Mesenchymal stem cell (in vitro differentiated cells and primary cell): ENCODE data around the gene STON2.

Experiments used
- DNase-seq: peaks from one replicate; pipeline ENCODE4 v3.0.0-alpha.2; 2013
- H2AFZ ChIP-seq: one replicate; pipeline ENCODE4 v1.6.1; 2013; ENCODE audit warnings: low read depth, mild to moderate bottlenecking, control low read depth, inconsistent platforms, low read length, moderate library complexity
- H2AK5ac ChIP-seq: 2 replicates; pipeline ENCODE4 v1.6.1; 2013; ENCODE audit warnings: low read length, moderate library complexity, mild to moderate bottlenecking, inconsistent platforms; ENCODE audit not compliant: severe bottlenecking
- H2BK120ac ChIP-seq: one replicate; pipeline ENCODE4 v1.6.1; 2013; ENCODE audit warnings: low read depth, mild to moderate bottlenecking, inconsistent platforms, low read length, moderate library complexity
- H2BK12ac ChIP-seq, 2 experiments: one replicate each; pipeline ENCODE4 v1.6.1; 2013; ENCODE audit warnings: inconsistent platforms in 2 of 2, low read length in 2 of 2, mild to moderate bottlenecking in 2 of 2, moderate library complexity in 2 of 2, control low read depth in 1 of 2
- H2BK15ac ChIP-seq: one replicate; pipeline ENCODE4 v1.6.1; 2013; ENCODE audit warnings: mild to moderate bottlenecking, low read depth, inconsistent platforms; ENCODE audit not compliant: poor library complexity, severe bottlenecking
- H2BK5ac ChIP-seq: 2 replicates; pipeline ENCODE4 v1.6.1; 2013; ENCODE audit warnings: low read depth, mild to moderate bottlenecking, low read length, control low read depth, inconsistent platforms; ENCODE audit not compliant: poor library complexity, severe bottlenecking
- H3K14ac ChIP-seq, 2 experiments: one replicate each; pipeline ENCODE4 v1.6.1; 2013; ENCODE audit warnings: inconsistent platforms in 2 of 2, low read length in 2 of 2, control low read depth in 1 of 2, mild to moderate bottlenecking in 1 of 2, moderate library complexity in 1 of 2
- H3K18ac ChIP-seq, 2 experiments: one replicate each; pipeline ENCODE4 v1.6.1; 2013; ENCODE audit warnings: inconsistent platforms in 2 of 2, low read length in 2 of 2, control low read depth in 1 of 2, low read depth in 1 of 2, mild to moderate bottlenecking in 1 of 2
- H3K23ac ChIP-seq, 2 experiments: one replicate each; pipeline ENCODE4 v1.6.1; 2013; ENCODE audit warnings: inconsistent platforms in 2 of 2, low read length in 2 of 2, mild to moderate bottlenecking in 2 of 2, moderate library complexity in 2 of 2, control low read depth in 1 of 2
- H3K27ac ChIP-seq: 2 replicates; pipeline ENCODE4 v1.5.1; 2013; ENCODE audit warnings: mild to moderate bottlenecking, moderate library complexity, low read length, control low read depth, inconsistent platforms; ENCODE audit not compliant: poor library complexity, severe bottlenecking
- H3K27me3 ChIP-seq, 2 experiments: 2 replicates each; pipeline versions ENCODE4 v1.6.1 to v1.7.0; 2013; ENCODE audit warnings: low read length in 2 of 2, mild to moderate bottlenecking in 2 of 2, moderate library complexity in 2 of 2, control low read depth in 1 of 2, inconsistent platforms in 1 of 2; ENCODE audit not compliant: control insufficient read depth in 1 of 2, insufficient read depth in 1 of 2
- H3K36me3 ChIP-seq, 2 experiments: 2 replicates each; pipeline versions ENCODE4 v1.6.1 to v1.7.0; 2013; ENCODE audit warnings: low read length in 2 of 2, control low read depth in 1 of 2, inconsistent platforms in 1 of 2, low read depth in 1 of 2, mild to moderate bottlenecking in 1 of 2; ENCODE audit not compliant: insufficient read depth in 2 of 2, control insufficient read depth in 1 of 2
- H3K4ac ChIP-seq, 2 experiments: one replicate each; pipeline ENCODE4 v1.6.1; 2013; ENCODE audit warnings: inconsistent platforms in 2 of 2, low read length in 2 of 2, mild to moderate bottlenecking in 2 of 2, moderate library complexity in 2 of 2, control low read depth in 1 of 2, low read depth in 1 of 2
- H3K4me1 ChIP-seq: 2 replicates; pipeline ENCODE4 v1.6.1; 2013; ENCODE audit warnings: low read depth, low read length, control low read depth; ENCODE audit not compliant: control insufficient read depth, insufficient read depth
- H3K4me2 ChIP-seq: 2 replicates; pipeline ENCODE4 v1.6.1; 2013; ENCODE audit warnings: low read length, mild to moderate bottlenecking, inconsistent platforms; ENCODE audit not compliant: poor library complexity, severe bottlenecking
- H3K4me3 ChIP-seq, 2 experiments: 2 replicates each; pipeline versions ENCODE4 v1.5.1 to v1.7.0; 2013; ENCODE audit warnings: low read length in 2 of 2, mild to moderate bottlenecking in 2 of 2, control low read depth in 1 of 2, low read depth in 1 of 2; ENCODE audit not compliant: insufficient read depth in 1 of 2
- H3K79me1 ChIP-seq: replicated peaks from 2 replicates; pipeline ENCODE4 v1.6.1; 2013; ENCODE audit warnings: mild to moderate bottlenecking, control low read depth, low read length, inconsistent platforms; ENCODE audit not compliant: poor library complexity, severe bottlenecking
- H3K9ac ChIP-seq: 2 replicates; pipeline ENCODE4 v1.7.0; 2013; ENCODE audit warnings: mild to moderate bottlenecking, low read length, moderate library complexity
- H3K9me3 ChIP-seq: 2 replicates; pipeline ENCODE4 v1.7.0; 2013; ENCODE audit warnings: mild to moderate bottlenecking, low read length; ENCODE audit not compliant: control insufficient read depth
- H4K8ac ChIP-seq: one replicate; pipeline ENCODE4 v1.6.1; 2013; ENCODE audit warnings: inconsistent platforms, mild to moderate bottlenecking, low read length, moderate library complexity
- H4K91ac ChIP-seq: one replicate; pipeline ENCODE4 v1.6.1; 2013; ENCODE audit warnings: mild to moderate bottlenecking, low read length, inconsistent platforms
- WGBS: methylation state at CpG from one replicate; pipeline ENCODE4 v1.1.7; 2013; ENCODE audit warnings: mixed read lengths; 5-methylcytosine and 5-hydroxymethylcytosine counted together

The STON2 gene

DNA sequence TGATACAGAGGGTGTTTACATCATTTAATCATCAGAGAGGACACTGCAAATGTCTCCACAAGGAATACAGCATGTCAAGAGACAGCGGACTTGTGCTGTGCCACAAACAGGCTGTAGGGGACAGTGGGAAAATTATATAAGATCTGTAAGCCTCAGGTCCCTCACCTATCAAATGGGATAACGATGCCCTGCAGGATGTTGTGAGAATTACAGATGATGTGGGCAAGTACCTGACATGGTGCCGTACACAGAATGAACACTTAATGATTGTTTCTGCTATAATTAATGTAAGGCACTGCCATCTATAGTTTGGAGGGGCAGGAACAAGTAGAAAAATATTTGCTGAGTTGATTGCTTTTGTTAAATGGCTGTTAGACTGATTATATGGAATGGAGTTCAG lies 97.5 kb downstream of the STON2 start:
- peaks cover 0 to 5% of the 10 kb centered on the region in 2 experiments for H3K36me3 ChIP-seq
- H3K79me1 ChIP-seq = no peaks in the 10 kb centered on the region
- H3K14ac ChIP-seq = no peak overlapping the region
- H4K8ac ChIP-seq = no peak overlapping the region
- H2BK12ac ChIP-seq = no peak overlapping the region
- no peak overlapping the region for H3K18ac ChIP-seq
- DNase-seq = no peak
- no peak overlapping the region for H3K27ac ChIP-seq
- H3K9me3 ChIP-seq = no peaks in the 10 kb centered on the region
- no peak overlapping the region for H2AFZ ChIP-seq
- no peak overlapping the region for H3K9ac ChIP-seq
- no peak overlapping the region for H3K23ac ChIP-seq
- no peak overlapping the region for H3K4me2 ChIP-seq
- H2BK15ac ChIP-seq = no peak overlapping the region
- no peak overlapping the region for H4K91ac ChIP-seq
- WGBS = 91% methylated on average over 3 of the region's 3 CpGs
- no peak overlapping the region for H3K4me3 ChIP-seq
- H3K4me1 ChIP-seq = peaks cover 1% of the 10 kb centered on the region
- no peaks in the 10 kb centered on the region for H3K27me3 ChIP-seq
- no peak overlapping the region for H3K4ac ChIP-seq
- no peak overlapping the region for H2AK5ac ChIP-seq
- no peak overlapping the region for H2BK5ac ChIP-seq
- no peak overlapping the region for H2BK120ac ChIP-seq

DNA sequence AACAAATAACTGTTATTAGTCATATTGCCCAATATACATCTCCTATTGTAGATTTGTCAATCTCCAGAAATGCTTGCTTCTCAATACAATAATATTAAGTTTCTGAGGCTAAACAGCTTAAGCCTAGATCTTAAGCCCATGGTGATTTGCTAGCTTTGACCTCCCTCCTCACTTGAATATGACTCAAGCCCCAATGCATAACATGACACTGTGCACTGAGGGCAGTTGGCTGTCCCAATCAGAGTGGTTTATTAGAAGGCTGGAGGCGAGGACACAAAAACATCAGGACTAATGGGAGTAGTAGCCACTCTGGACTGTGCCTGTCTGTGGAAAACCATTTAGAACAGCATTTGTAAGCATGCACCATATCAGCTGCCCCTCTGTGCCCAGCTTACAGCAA lies 98.3 kb downstream of the STON2 start:
- whole genome bisulfite sequencing = 64% methylated on average over 1 of the region's 1 CpG
- Histone ChIP-seq H3K9me3 (no peaks in the 10 kb centered on the region), H3K23ac (no peak overlapping the region)

DNA sequence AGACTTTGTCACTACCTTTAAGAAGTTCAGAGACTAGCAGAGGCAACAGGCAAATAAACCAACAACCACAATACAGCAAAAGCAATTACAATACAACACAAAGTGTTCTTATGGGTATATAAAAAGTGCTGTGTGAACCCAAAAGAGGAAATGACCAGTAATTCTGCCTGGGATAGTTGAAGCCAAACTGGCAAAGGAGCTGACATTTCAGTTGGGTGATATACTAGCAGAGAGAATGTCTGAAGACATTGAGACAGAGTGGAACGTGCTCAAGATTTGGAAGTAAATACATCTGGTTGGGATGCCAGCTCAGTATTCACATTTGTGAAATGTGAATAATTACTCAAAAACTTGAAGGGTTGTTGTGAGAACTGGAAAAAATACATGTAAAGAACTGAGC lies 98.8 kb downstream of the STON2 start:
- no peak overlapping the region for H3K9ac ChIP-seq
- no peak overlapping the region for H3K14ac ChIP-seq
- H3K18ac ChIP-seq = no peak overlapping the region
- H2BK15ac ChIP-seq = no peak overlapping the region
- H4K91ac ChIP-seq = no peak overlapping the region
- no peak overlapping the region for H3K4me3 ChIP-seq
- no peak overlapping the region for H3K23ac ChIP-seq
- no peaks in the 10 kb centered on the region for H3K9me3 ChIP-seq
- H3K27ac ChIP-seq = no peak overlapping the region
- no peaks in the 10 kb centered on the region for H3K27me3 ChIP-seq
- DNase-seq = no peak
- H2AK5ac ChIP-seq = no peak overlapping the region
- no peak overlapping the region for H3K4me2 ChIP-seq
- H2BK5ac ChIP-seq = no peak overlapping the region
- no peak overlapping the region for H4K8ac ChIP-seq
- no peak overlapping the region for H2AFZ ChIP-seq
- H3K4me1 ChIP-seq = peaks cover 1% of the 10 kb centered on the region
- 82% methylated on average over 1 of the region's 1 CpG for WGBS
- H3K4ac ChIP-seq = no peak overlapping the region
- H3K36me3 ChIP-seq = peaks cover 0 to 5% of the 10 kb centered on the region in 2 experiments
- no peak overlapping the region for H2BK120ac ChIP-seq
- H2BK12ac ChIP-seq = no peak overlapping the region
- no peaks in the 10 kb centered on the region for H3K79me1 ChIP-seq

More for the DNA sequence above, 98.3 kb downstream of the STON2 start:
- Histone ChIP-seq H3K27me3 (no peaks in the 10 kb centered on the region), H2BK12ac (no peak overlapping the region), H4K8ac (no peak overlapping the region), H4K91ac (no peak overlapping the region), H3K9ac (no peak overlapping the region), H3K4ac (no peak overlapping the region), H2BK15ac (no peak overlapping the region), H3K79me1 (no peaks in the 10 kb centered on the region), H3K4me2 (no peak overlapping the region), H2BK120ac (no peak overlapping the region), H3K4me3 (no peak overlapping the region), H3K27ac (no peak overlapping the region), H2BK5ac (no peak overlapping the region), H2AK5ac (no peak overlapping the region), H3K4me1 (peaks cover 1% of the 10 kb centered on the region), H3K18ac (no peak overlapping the region), H3K36me3 (peaks cover 0 to 5% of the 10 kb centered on the region in 2 experiments), H3K14ac (no peak overlapping the region), H2AFZ (no peak overlapping the region)
- DNase-seq = no peak

DNA sequence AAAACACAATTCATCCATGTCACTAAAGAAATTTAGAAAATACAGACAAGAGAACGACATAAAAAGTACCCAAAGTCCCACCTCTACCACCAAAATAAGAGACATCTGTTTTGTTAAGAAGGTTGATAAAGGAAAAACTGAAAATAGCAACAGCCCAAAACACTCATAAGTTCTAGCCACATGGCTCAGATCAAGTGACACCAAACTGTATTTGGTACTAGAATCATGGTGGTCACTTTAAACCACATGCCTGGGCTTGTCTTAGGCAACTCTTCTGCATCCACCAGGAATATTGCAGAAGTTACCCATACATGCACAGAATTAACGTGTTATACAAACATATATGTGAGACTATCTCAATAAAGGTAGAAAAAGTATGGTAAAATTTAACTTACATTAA lies 101.2 kb downstream of the STON2 start:
- Histone ChIP-seq H3K4ac (no peak overlapping the region), H4K91ac (no peak overlapping the region), H3K36me3 (no peaks in the 10 kb centered on the region), H3K9me3 (no peaks in the 10 kb centered on the region), H3K4me3 (no peak overlapping the region), H3K18ac (no peak overlapping the region), H3K27me3 (no peaks in the 10 kb centered on the region), H2AK5ac (no peak overlapping the region), H3K9ac (no peak overlapping the region), H3K23ac (no peak overlapping the region), H2BK12ac (no peak overlapping the region), H3K27ac (no peak overlapping the region), H2AFZ (no peak overlapping the region), H2BK120ac (no peak overlapping the region), H3K4me1 (peaks cover 1% of the 10 kb centered on the region), H3K14ac (no peak overlapping the region), H2BK5ac (no peak overlapping the region), H4K8ac (no peak overlapping the region), H2BK15ac (no peak overlapping the region), H3K4me2 (no peak overlapping the region), H3K79me1 (no peaks in the 10 kb centered on the region)
- no peak for DNase-seq
- no CpG with 5 or more reads among the region's 2 CpGs for WGBS
